Esophagus muscularis mucosa (tissue), 4 donors: ENCODE data around the gene VKORC1L1. TPM values are rescaled to one million over a fixed set of nuclear protein-coding genes. Genes with fewer than 3 reads are reported as not detected.

Source experiments
- DNase-seq: peaks from one replicate; pipeline ENCODE4 v3.0.0-alpha.2; 2017; ENCODE audit errors: extremely low spot score
- H3K27ac ChIP-seq, 4 donors: fragments of 200-600 bp; sonication (generic); replicated peaks in 1 of 4; 1 replicate in 3 of 4; 2 replicates in 1 of 4; pipeline ENCODE4 v1.5.1; 2016 to 2019; ENCODE audit warnings: mild to moderate bottlenecking in 1 of 4
- H3K27me3 ChIP-seq, 4 donors: fragments of 200-600 bp; sonication (generic); one replicate each; pipeline versions ENCODE4 v1.5.1 to v1.6.0; 2016 to 2019
- H3K36me3 ChIP-seq, 4 donors: fragments of 200-600 bp; sonication (generic); one replicate each; pipeline ENCODE4 v1.5.1; 2016 to 2019
- H3K4me1 ChIP-seq, 4 donors: fragments of 200-600 bp; sonication (generic); one replicate each; pipeline ENCODE4 v1.5.1; 2016 to 2019
- H3K4me3 ChIP-seq, 4 donors: fragments of 200-600 bp; sonication (generic); 1 replicate in 2 of 4; 2 replicates in 2 of 4; pipeline ENCODE4 v1.5.1; 2016 to 2019; ENCODE audit warnings: mild to moderate bottlenecking in 4 of 4, moderate library complexity in 1 of 4
- H3K9me3 ChIP-seq, 4 donors: fragments of 200-600 bp; sonication (generic); 1 replicate in 3 of 4; 2 replicates in 1 of 4; pipeline ENCODE4 v1.5.1; 2016 to 2019
- CTCF ChIP-seq, 3 experiments: fragments of 200-600 bp in 2 of 3; fragments of 450-650 bp in 1 of 3; sonication (generic) in 2 of 3; IDR thresholded peaks; one replicate each; pipeline ENCODE4 v1.5.1; 2017 to 2019; ENCODE audit warnings: antibody characterized with exemption in 3 of 3, mild to moderate bottlenecking in 2 of 3, moderate library complexity in 1 of 3
- EP300 ChIP-seq: sonication (generic); formaldehyde crosslinking; IDR thresholded peaks from one replicate; pipeline ENCODE4 v1.6.1; 2017; ENCODE audit warnings: antibody characterized with exemption
- POLR2A ChIP-seq: fragments of 450-650 bp; IDR thresholded peaks from one replicate; pipeline ENCODE4 v1.6.1; 2017; ENCODE audit warnings: antibody characterized with exemption, moderate library complexity, mild to moderate bottlenecking, low read depth
- POLR2AphosphoS5 ChIP-seq, 2 donors: sonication (generic); formaldehyde crosslinking; IDR thresholded peaks; one replicate each; pipeline ENCODE4 v1.6.1; 2017; ENCODE audit warnings: antibody characterized with exemption in 2 of 2
- WGBS: methylation state at CpG from one replicate; pipeline ENCODE4 v1.1.5; 2018; 5-methylcytosine and 5-hydroxymethylcytosine counted together
- intact Hi-C: fragments of 100-400 bp; cut with DNase I; formaldehyde crosslinking; loops from one replicate; pipeline ENCODE4 v1.15.1; 2023
- total RNA-seq, 4 donors: library from RNA; depleted of rRNA; stranded (reverse); fragments of >200 nt; gene quantifications; one replicate each; pipeline versions ENCODE4 v1.1.0 to v1.2.1, GENCODE V29; 2016

The VKORC1L1 gene
- total RNA-seq, 4 donors from 2014 or later = 23.7 to 30.1 (median 26.1) TPM

GRCh38 chr7:65946904-65947303 is 74.0 kb downstream of the VKORC1L1 start:
- Histone ChIP-seq H3K27ac (no peak overlapping the region), H3K27me3 (no peaks in the 10 kb centered on the region), H3K36me3 (no peaks in the 10 kb centered on the region), H3K4me1 (peaks cover 0 to 7% (median 3%) of the 10 kb centered on the region in 4 donors), H3K4me3 (no peak overlapping the region), H3K9me3 (no peaks in the 10 kb centered on the region)
- 77% methylated on average over 4 of the region's 4 CpGs for WGBS
- intact Hi-C loops = no loop called here
- TF ChIP-seq POLR2AphosphoS5 (IDR thresholded peaks at IDR 0.05) (no peak), CTCF (IDR thresholded peaks at IDR 0.05) (no peak), EP300 (no peak)
- no peak for DNase-seq

- no peak for TF ChIP-seq POLR2A
- 87% methylated on average over 9 of the region's 9 CpGs for WGBS
- Histone ChIP-seq H3K9me3 (no peaks in the 10 kb centered on the region), H3K36me3 (peaks cover 18 to 35% (median 21%) of the 10 kb centered on the region in 4 donors), H3K27ac (no peak overlapping the region), H3K27me3 (no peaks in the 10 kb centered on the region), H3K4me3 (no peak overlapping the region), H3K4me1 (peaks cover 0 to 11% (median 5%) of the 10 kb centered on the region in 4 donors)
- DNase-seq = no peak
- intact Hi-C loops = no loop called here
Observed at GRCh38 chr7:65951837-65952578, 79.1 kb downstream of the VKORC1L1 start.

GRCh38 chr7:65953001-65953720 is 80.3 kb downstream of the VKORC1L1 start:
- no peak overlapping the region for H3K27ac ChIP-seq
- no peak for DNase-seq
- peaks cover 19 to 44% (median 23%) of the 10 kb centered on the region in 4 donors for H3K36me3 ChIP-seq
- no peaks in the 10 kb centered on the region for H3K9me3 ChIP-seq
- intact Hi-C loops = no loop called here
- H3K4me1 ChIP-seq = peaks cover 0 to 11% (median 3%) of the 10 kb centered on the region in 4 donors
- TF ChIP-seq POLR2A (no peak), EP300 (no peak), CTCF (IDR thresholded peaks at IDR 0.05) (no peak), POLR2AphosphoS5 (IDR thresholded peaks at IDR 0.05) (no peak)
- WGBS = 86% methylated on average over 5 of the region's 5 CpGs
- no peaks in the 10 kb centered on the region for H3K27me3 ChIP-seq
- no peak overlapping the region for H3K4me3 ChIP-seq

- 90% methylated on average over 15 of the region's 15 CpGs for WGBS
Observed at GRCh38 chr7:65953890-65954450, 81.1 kb downstream of the VKORC1L1 start.

More at GRCh38 chr7:65953890-65954450, 81.1 kb downstream of the VKORC1L1 start:
- no peak for DNase-seq
- Histone ChIP-seq H3K27ac (no peak overlapping the region), H3K4me1 (peaks cover 0 to 11% (median 3%) of the 10 kb centered on the region in 4 donors), H3K27me3 (no peaks in the 10 kb centered on the region), H3K36me3 (peaks cover 22 to 52% (median 28%) of the 10 kb centered on the region in 4 donors), H3K9me3 (no peaks in the 10 kb centered on the region), H3K4me3 (no peak overlapping the region)
- intact Hi-C loops = no loop called here
- TF ChIP-seq POLR2AphosphoS5 (IDR thresholded peaks at IDR 0.05) (no peak), POLR2A (no peak), EP300 (no peak), CTCF (IDR thresholded peaks at IDR 0.05) (no peak)
